Stimulated activated CD8-positive, alpha-beta memory T cell treated with anti-CD3 and anti-CD28 coated beads, Interleukin-15, amount 100 ng/mL, for 1 hour (primary cell): ENCODE data around the gene OPRL1.

Source experiments
- DNase-seq: peaks from one replicate; pipeline ENCODE4 v3.0.0-alpha.2; 2020; ENCODE audit warnings: low read depth

The OPRL1 gene

GRCh38 chr20:64144144-64144912 is 64.4 kb downstream of the OPRL1 start:
- no peak for DNase-seq

GRCh38 chr20:64145458-64146300 is 65.8 kb downstream of the OPRL1 start:
- no peak for DNase-seq

GRCh38 chr20:64146301-64146935 is 66.5 kb downstream of the OPRL1 start:
- no peak for DNase-seq

GRCh38 chr20:64146936-64147477 is 67.1 kb downstream of the OPRL1 start:
- no peak for DNase-seq

GRCh38 chr20:64148581-64148980 is 68.7 kb downstream of the OPRL1 start:
- DNase-seq = no peak

GRCh38 chr20:64149141-64149540 is 69.3 kb downstream of the OPRL1 start:
- DNase-seq = no peak

- DNase-seq = no peak
Observed at GRCh38 chr20:64149809-64150560, 70.1 kb downstream of the OPRL1 start.
